GM19438 (cell line): ENCODE results near the gene HMCN2.

ENCODE experiments used
- ATAC-seq: cut with Tn5 transposase; IDR thresholded peaks from one replicate; pipeline ENCODE4 v1.9.1; 2021; ENCODE audit warnings: low read depth; ENCODE audit not compliant: unreplicated experiment

The HMCN2 gene

GRCh38 chr9:130341839-130342713 lies 76.5 kb downstream of the HMCN2 start:
- no peak for ATAC-seq

GRCh38 chr9:130342714-130343085 lies 77.1 kb downstream of the HMCN2 start:
- ATAC-seq, result no peak

- no peak for ATAC-seq
Observed at GRCh38 chr9:130343445-130343918, 77.9 kb downstream of the HMCN2 start.

- ATAC-seq, result no peak
Observed at GRCh38 chr9:130344366-130344765, 78.8 kb downstream of the HMCN2 start.

- no peak for ATAC-seq
Observed at GRCh38 chr9:130345009-130345896, 79.7 kb downstream of the HMCN2 start.

- no peak for ATAC-seq
Observed at GRCh38 chr9:130345897-130346385, 80.4 kb downstream of the HMCN2 start.

GRCh38 chr9:130346431-130346830 lies 80.9 kb downstream of the HMCN2 start:
- no peak for ATAC-seq

- ATAC-seq, result no peak
Observed at GRCh38 chr9:130347036-130347435, 81.5 kb downstream of the HMCN2 start.

GRCh38 chr9:130347931-130348330 lies 82.4 kb downstream of the HMCN2 start:
- no peak for ATAC-seq

GRCh38 chr9:130348341-130348740 lies 82.8 kb downstream of the HMCN2 start:
- no peak for ATAC-seq

- ATAC-seq, result no peak
Observed at GRCh38 chr9:130348881-130349280, 83.3 kb downstream of the HMCN2 start.

GRCh38 chr9:130349398-130349797 lies 83.8 kb downstream of the HMCN2 start:
- ATAC-seq, result no peak

GRCh38 chr9:130351343-130351742 lies 85.8 kb downstream of the HMCN2 start:
- no peak for ATAC-seq

- no peak for ATAC-seq
Observed at GRCh38 chr9:130352081-130352480, 86.5 kb downstream of the HMCN2 start.

GRCh38 chr9:130352586-130353285 lies 87.2 kb downstream of the HMCN2 start:
- ATAC-seq, result no peak

- ATAC-seq, result no peak
Observed at GRCh38 chr9:130354378-130354777, 88.8 kb downstream of the HMCN2 start.

- no peak for ATAC-seq
Observed at GRCh38 chr9:130354806-130355205, 89.2 kb downstream of the HMCN2 start.

- no peak for ATAC-seq
Observed at GRCh38 chr9:130356033-130356432, 90.5 kb downstream of the HMCN2 start.

GRCh38 chr9:130356877-130357584 lies 91.5 kb downstream of the HMCN2 start:
- no peak for ATAC-seq

- no peak for ATAC-seq
Observed at GRCh38 chr9:130358928-130359327, 93.4 kb downstream of the HMCN2 start.
